PFSK-1 (cell line): Measurements from ENCODE around the gene BRD7.

Experiments used
- FOXP2 ChIP-seq: optimal IDR thresholded peaks from 2 replicates; pipeline ENCODE3; 2011; ENCODE audit warnings: borderline replicate concordance, control low read depth, inconsistent platforms; ENCODE audit not compliant: insufficient read depth; ENCODE audit errors: extremely low read length, extremely low read depth
- POLR2AphosphoS5 ChIP-seq: IDR thresholded peaks from 2 replicates; pipeline ENCODE4 v1.6.1; 2012; ENCODE audit warnings: low read depth, mild to moderate bottlenecking, control low read depth, low read length, moderate library complexity
- REST ChIP-seq, 2 experiments: IDR thresholded peaks; 2 replicates each; pipeline versions ENCODE4 v1.6.1 to v1.8.0; 2011 to 2012; ENCODE audit warnings: low read depth in 2 of 2, low read length in 2 of 2, control low read depth in 1 of 2, inconsistent platforms in 1 of 2, mild to moderate bottlenecking in 1 of 2, moderate library complexity in 1 of 2; ENCODE audit not compliant: insufficient read depth in 1 of 2
- SIN3A ChIP-seq: IDR thresholded peaks from 2 replicates; pipeline ENCODE4 v1.6.1; 2012; ENCODE audit warnings: mild to moderate bottlenecking, low read length, moderate library complexity, borderline replicate concordance; ENCODE audit not compliant: insufficient read depth
- TAF1 ChIP-seq: IDR thresholded peaks from 2 replicates; pipeline ENCODE4 v1.6.1; 2012; ENCODE audit warnings: low read length, control low read depth, borderline replicate concordance; ENCODE audit not compliant: insufficient read depth

The BRD7 gene

GRCh38 chr16:50318796-50319578 is 49.8 kb downstream of the BRD7 start:
- TF ChIP-seq POLR2AphosphoS5, result no peak
- TF ChIP-seq TAF1, result no peak
- no peak for TF ChIP-seq REST (IDR thresholded peaks at IDR 0.05; ENCODE audit: insufficient read depth in 1 of 2, low read depth in 2 of 2, low read length in 2 of 2)
- no peak for TF ChIP-seq FOXP2
- no peak for TF ChIP-seq SIN3A

- TF ChIP-seq REST (IDR thresholded peaks at IDR 0.05; ENCODE audit: insufficient read depth in 1 of 2, low read depth in 2 of 2, low read length in 2 of 2) (no peak), TAF1 (no peak), FOXP2 (no peak), SIN3A (no peak), POLR2AphosphoS5 (no peak)
Measured at GRCh38 chr16:50316848-50317630, 51.7 kb downstream of the BRD7 start.

GRCh38 chr16:50316102-50316847 is 52.5 kb downstream of the BRD7 start:
- no peak for TF ChIP-seq TAF1
- no peak for TF ChIP-seq FOXP2
- no peak for TF ChIP-seq REST (IDR thresholded peaks at IDR 0.05; ENCODE audit: insufficient read depth in 1 of 2, low read depth in 2 of 2, low read length in 2 of 2)
- TF ChIP-seq SIN3A, result no peak
- no peak for TF ChIP-seq POLR2AphosphoS5

DNA sequence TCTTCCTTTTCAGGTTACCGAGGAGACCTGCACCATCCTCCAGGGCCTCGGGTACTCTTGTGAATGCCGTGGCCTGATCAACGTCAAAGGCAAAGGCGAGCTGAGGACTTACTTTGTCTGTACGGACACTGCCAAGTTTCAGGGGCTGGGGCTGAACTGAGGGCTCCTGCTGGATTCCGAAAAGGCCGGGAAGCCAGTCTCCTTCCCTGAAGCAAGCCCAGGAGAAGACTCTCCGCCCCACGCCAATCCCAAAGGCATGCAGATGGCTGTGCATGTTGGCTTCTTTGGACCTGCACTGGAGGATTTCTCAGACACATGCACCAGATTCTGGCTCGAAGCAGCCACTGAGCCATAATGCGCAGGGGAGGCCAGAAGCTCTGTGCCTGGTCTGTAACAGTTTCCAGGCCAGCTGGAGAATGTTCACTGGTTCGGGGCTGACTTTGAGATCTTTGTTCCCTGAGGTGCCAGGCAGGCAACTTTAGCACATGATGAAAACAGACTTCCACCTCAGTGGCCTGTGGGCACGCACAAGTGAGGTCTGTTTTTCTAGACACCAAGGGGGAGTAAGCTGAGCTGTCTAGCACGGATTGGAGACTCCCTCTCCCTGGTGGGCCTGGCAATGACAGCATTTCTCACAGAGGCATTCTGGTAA is 53.3 kb downstream of the BRD7 start:
- TF ChIP-seq SIN3A, result no peak
- no peak for TF ChIP-seq FOXP2
- no peak for TF ChIP-seq TAF1
- no peak for TF ChIP-seq REST (IDR thresholded peaks at IDR 0.05; ENCODE audit: insufficient read depth in 1 of 2, low read depth in 2 of 2, low read length in 2 of 2)
- no peak for TF ChIP-seq POLR2AphosphoS5
